ENCODE measurements around the gene SNX10.

Gene SNX10

GRCh38 chr7:26337232-26337865 lies 45.7 kb downstream of the SNX10 start:
- DNase-seq, result no peak

GRCh38 chr7:26340476-26341018 lies 48.9 kb downstream of the SNX10 start:
- no peak for DNase-seq

GRCh38 chr7:26343320-26343832 lies 51.7 kb downstream of the SNX10 start:
- DNase-seq, result no peak

GRCh38 chr7:26343837-26344236 lies 52.2 kb downstream of the SNX10 start:
- DNase-seq, result no peak

- no peak for DNase-seq
Measured at GRCh38 chr7:26345202-26345601, 53.5 kb downstream of the SNX10 start.

GRCh38 chr7:26345837-26346236 lies 54.2 kb downstream of the SNX10 start:
- DNase-seq, result no peak

GRCh38 chr7:26346611-26347203 lies 55.0 kb downstream of the SNX10 start:
- no peak for DNase-seq

- DNase-seq, result no peak
Measured at GRCh38 chr7:26348234-26348851, 56.7 kb downstream of the SNX10 start.

- DNase-seq, result no peak
Measured at GRCh38 chr7:26349005-26349915, 57.6 kb downstream of the SNX10 start.

GRCh38 chr7:26351171-26351570 lies 59.5 kb downstream of the SNX10 start:
- no peak for DNase-seq

GRCh38 chr7:26356229-26356628 lies 64.6 kb downstream of the SNX10 start:
- no peak for DNase-seq

- DNase-seq, result no peak
Measured at GRCh38 chr7:26356929-26357798, 65.5 kb downstream of the SNX10 start.

- DNase-seq, result no peak
Measured at GRCh38 chr7:26357799-26358151, 66.1 kb downstream of the SNX10 start.

GRCh38 chr7:26360650-26361049 lies 69.0 kb downstream of the SNX10 start:
- no peak for DNase-seq

- DNase-seq, result no peak
Measured at GRCh38 chr7:26361637-26362036, 70.0 kb downstream of the SNX10 start.

- no peak for DNase-seq
Measured at GRCh38 chr7:26363465-26363864, 71.8 kb downstream of the SNX10 start.

GRCh38 chr7:26365077-26365900 lies 73.6 kb downstream of the SNX10 start:
- peak; percentile 49 for DNase-seq

- DNase-seq, result no peak
Measured at GRCh38 chr7:26365901-26366275, 74.2 kb downstream of the SNX10 start.

GRCh38 chr7:26367219-26367711 lies 75.6 kb downstream of the SNX10 start:
- DNase-seq, result no peak

- DNase-seq, result no peak
Measured at GRCh38 chr7:26368542-26368941, 76.9 kb downstream of the SNX10 start.

GRCh38 chr7:26369593-26369992 lies 77.9 kb downstream of the SNX10 start:
- peak; percentile 8 for DNase-seq
